GM12873 (cell line): ENCODE measurements around the gene BAZ2B.

Experiments used
- CTCF ChIP-seq: IDR thresholded peaks from 2 replicates; pipeline ENCODE4 v1.5.1; 2012; ENCODE audit warnings: low read depth, mild to moderate bottlenecking, moderate library complexity, low read length, control low read depth; ENCODE audit not compliant: insufficient read depth; ENCODE audit errors: missing control alignments

The BAZ2B gene

GRCh38 chr2:159270744-159271379, 345.5 kb downstream of the BAZ2B start:
- no peak for TF ChIP-seq CTCF
